ENCODE measurements around the gene VPS26C.
"Not testable (repeated sequence)": the region's sequence is repeated elsewhere in the genome, so short reads cannot be mapped to it uniquely, and the experiment has no call there.

VPS26C gene

DNA sequence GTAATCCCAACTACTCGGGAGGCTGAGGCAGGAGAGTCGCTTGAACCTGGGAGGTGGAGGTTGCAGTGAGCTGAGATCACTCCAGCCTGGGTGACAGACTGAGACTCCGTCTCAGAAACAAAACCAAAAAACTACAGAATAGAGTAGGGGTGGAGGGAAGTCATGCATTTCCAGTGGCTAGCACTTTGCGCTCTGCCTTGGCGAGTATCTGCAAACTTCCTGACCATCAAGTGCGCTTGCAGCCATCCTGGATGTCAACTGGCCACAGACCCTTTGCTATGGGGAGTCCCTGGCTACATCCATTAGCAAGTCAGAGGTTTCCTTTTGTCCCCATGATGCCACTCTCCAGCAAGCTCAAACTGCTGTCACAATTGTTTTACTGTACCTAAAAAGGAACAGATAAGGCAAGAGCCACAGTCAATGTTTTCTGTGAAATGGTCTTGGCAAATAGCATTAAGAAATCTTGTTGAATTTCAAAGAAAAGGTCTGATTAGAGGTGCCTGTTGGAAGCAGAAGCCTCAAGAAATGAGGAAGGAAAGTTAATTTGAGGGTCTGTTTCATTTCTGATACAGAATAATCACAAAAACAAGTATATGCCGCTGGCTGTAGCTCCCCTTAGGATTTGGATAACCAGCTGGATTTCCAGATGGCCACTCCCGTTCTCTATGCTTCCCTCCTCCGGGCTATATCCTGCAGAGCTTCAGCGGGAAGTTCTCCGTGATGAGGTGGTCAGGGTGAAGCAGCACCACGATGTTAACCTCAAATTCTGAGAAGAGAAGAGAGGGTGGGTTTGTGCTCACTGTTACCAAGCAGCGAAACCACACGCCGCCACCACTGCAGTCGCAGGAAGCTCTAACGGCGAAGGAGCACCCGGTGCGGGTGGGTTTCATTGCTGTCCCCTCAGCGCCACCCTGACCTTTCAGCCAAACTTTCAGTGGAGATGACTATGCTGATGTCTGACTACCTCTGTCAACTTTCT is 42.0 kb downstream of the VPS26C start:
- TF ChIP-seq, protein P1, sequence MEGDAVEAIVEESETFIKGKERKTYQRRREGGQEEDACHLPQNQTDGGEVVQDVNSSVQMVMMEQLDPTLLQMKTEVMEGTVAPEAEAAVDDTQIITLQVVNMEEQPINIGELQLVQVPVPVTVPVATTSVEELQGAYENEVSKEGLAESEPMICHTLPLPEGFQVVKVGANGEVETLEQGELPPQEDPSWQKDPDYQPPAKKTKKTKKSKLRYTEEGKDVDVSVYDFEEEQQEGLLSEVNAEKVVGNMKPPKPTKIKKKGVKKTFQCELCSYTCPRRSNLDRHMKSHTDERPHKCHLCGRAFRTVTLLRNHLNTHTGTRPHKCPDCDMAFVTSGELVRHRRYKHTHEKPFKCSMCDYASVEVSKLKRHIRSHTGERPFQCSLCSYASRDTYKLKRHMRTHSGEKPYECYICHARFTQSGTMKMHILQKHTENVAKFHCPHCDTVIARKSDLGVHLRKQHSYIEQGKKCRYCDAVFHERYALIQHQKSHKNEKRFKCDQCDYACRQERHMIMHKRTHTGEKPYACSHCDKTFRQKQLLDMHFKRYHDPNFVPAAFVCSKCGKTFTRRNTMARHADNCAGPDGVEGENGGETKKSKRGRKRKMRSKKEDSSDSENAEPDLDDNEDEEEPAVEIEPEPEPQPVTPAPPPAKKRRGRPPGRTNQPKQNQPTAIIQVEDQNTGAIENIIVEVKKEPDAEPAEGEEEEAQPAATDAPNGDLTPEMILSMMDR (conservative IDR thresholded peaks at IDR 0.05; ENCODE audit: control insufficient read depth, insufficient read depth, low read depth, low read length) = no peak
- DNase-seq (ENCODE audit: low read depth) = no peak
- H3K4me3 ChIP-seq (ENCODE audit: control insufficient read depth, low read depth, low read length) = no peak overlapping the region

DNA sequence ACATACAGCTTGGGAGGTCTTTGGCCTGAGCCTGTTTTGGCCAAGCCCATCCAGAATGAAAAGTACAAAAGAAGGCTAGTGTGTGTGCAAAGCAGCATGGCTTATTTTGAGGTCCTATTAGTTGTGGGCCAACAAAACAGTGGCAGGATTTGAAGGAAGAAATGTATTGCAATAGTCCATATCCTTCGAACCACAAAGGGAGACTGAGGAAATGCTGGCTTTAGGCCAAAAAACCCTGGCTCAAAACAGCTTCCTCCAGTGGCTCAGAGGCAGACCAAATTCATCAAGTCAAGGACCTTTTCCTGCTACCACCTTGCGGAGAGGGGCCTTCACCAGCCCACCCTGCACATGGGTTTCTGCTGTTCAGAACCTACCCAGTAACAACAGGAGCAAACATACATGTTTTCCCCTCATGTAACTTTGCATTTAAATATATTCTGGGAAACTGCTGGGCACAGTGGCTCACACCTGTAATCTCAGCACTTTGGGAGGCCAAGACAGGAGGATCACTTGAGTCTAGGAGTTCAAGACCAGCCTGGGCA is 43.3 kb downstream of the VPS26C start:
- TF ChIP-seq, protein P1 (conservative IDR thresholded peaks at IDR 0.05; ENCODE audit: control insufficient read depth, insufficient read depth, low read depth, low read length) = no peak
- no peak for DNase-seq (ENCODE audit: low read depth)

DNA sequence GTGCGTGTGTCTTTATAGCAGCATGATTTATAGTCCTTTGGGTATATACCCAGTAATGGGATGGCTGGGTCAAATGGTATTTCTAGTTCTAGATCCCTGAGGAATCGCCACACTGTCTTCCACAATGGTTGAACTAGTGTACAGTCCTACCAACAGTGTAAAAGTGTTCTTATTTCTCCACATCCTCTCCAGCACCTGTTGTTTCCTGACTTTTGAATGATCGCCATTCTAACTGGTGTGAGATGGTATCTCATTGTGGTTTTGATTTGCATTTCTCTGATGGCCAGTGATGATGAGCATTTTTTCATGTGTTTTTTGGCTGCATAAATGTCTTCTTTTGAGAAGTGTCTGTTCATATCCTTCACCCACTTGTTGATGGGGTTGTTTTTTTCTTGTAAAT is 44.9 kb downstream of the VPS26C start:
- not testable (repeated sequence) for DNase-seq (ENCODE audit: low read depth); H3K4me3 ChIP-seq (ENCODE audit: control insufficient read depth, low read depth, low read length)

More for the DNA sequence above, 43.3 kb downstream of the VPS26C start:
- H3K4me3 ChIP-seq (ENCODE audit: control insufficient read depth, low read depth, low read length) = no peak overlapping the region

DNA sequence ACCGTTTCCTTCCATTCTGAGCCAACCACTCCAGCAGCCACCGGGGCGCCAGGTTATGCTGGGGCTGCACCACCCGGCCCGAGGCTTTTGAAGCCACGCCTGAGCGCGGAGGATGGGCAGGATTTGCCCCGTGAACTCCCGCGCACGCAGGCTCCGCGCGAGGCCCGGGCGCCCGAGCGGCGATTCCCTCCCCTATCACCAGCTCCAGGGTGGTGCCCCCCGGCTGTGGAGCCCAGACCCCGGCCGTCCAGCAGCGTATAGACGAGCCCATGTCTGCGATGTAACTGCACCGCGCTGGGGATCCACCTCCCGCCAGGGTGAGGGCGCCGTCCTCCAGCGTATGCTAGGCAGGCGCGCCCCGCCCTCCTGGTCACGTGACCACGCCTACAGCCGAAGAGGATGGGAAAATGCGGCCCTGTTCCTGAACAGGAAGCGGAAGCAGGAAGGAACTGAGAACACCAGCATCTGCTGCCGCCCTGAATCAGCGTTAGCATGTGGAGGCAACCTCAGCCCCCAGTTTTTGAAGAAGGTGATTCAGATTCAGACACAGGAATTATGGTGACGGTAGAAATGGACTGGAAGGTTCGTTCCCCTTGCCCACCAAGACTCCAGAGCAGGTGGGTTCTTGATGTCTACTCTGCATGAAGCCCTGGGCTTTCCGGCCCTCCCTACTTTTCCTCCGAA is 46.0 kb downstream of the VPS26C start:
- DNase-seq (ENCODE audit: low read depth) = peak; percentile 94
- peak overlapping the region; percentile 70 for H3K4me3 ChIP-seq (ENCODE audit: control insufficient read depth, low read depth, low read length)
- TF ChIP-seq, protein P1 (conservative IDR thresholded peaks at IDR 0.05; ENCODE audit: control insufficient read depth, insufficient read depth, low read depth, low read length) = no peak

DNA sequence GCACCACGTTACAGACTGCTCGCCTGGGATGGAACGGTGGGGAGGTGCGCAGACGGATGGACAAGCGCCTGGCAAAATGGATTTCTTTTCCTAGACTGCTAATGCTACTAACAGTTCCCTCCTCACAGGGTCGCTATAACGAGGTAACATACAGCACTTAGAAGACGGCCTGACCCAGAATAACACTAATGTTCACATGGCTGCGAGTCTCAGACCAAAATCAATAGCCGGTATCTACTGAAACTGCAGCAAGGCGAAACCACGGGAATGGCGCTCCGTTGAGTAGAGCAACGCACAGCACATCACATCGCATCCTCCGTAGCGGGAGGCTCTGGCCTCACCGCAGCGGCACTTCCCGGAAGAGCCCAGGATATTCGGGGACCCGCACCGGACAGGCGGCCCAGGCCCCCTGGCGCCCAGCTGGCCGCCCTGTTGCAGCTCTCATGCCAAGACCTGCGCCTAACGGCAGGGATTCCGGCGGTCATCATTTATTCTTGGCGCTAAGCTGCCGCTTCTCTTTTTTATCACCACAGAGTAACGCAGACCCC is 46.6 kb downstream of the VPS26C start:
- TF ChIP-seq, protein P1 (conservative IDR thresholded peaks at IDR 0.05; ENCODE audit: control insufficient read depth, insufficient read depth, low read depth, low read length) = peak; percentile 30
- peak; percentile 60 for DNase-seq (ENCODE audit: low read depth)
- peak overlapping the region; percentile 70 for H3K4me3 ChIP-seq (ENCODE audit: control insufficient read depth, low read depth, low read length)

DNA sequence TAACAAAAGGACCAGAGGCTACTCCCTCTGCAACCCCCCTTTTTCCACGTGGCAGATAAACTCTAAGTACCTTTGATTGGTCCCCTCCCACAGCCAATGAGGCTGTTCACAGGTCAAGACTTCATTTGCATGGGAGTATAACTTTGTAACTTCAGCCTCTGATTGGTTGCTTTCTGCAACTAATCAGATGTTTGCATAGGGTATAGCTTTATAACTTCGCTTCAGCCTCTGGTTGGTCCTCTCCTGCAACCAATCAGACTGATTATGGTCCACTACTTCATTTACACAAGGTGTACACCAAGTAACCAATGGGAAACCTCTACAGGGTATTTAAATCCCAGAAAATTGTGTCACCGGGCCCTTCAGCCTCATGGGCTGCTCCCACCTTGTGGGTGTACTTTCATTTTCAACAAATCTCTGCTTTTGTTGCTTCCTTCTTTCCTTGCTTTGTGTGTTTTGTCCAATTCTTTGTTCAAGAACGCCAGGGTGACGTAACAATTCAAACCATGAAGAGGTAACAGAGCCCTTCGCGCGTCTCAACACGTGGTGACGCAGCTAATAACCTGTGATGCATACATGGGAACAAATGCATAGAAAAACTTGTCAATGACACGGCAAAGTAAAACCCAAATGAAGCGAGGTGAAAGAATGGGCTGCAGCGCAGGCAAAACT is 47.2 kb downstream of the VPS26C start:
- H3K4me3 ChIP-seq (ENCODE audit: control insufficient read depth, low read depth, low read length) = peak overlapping the region; percentile 70
- DNase-seq (ENCODE audit: low read depth) = peak; percentile 10
- TF ChIP-seq, protein P1 (conservative IDR thresholded peaks at IDR 0.05; ENCODE audit: control insufficient read depth, insufficient read depth, low read depth, low read length) = no peak
